Activated CD8-positive, alpha-beta memory T cell treated with anti-CD3 and anti-CD28 coated beads for 1 hour (primary cell): ENCODE results near the gene MINDY4.

Source experiments
- DNase-seq, 2 donors: peaks; one replicate each; pipeline ENCODE4 v3.0.0-alpha.2; 2020; ENCODE audit warnings: low read depth in 1 of 2; ENCODE audit errors: extremely low read depth in 1 of 2

Gene MINDY4

DNA sequence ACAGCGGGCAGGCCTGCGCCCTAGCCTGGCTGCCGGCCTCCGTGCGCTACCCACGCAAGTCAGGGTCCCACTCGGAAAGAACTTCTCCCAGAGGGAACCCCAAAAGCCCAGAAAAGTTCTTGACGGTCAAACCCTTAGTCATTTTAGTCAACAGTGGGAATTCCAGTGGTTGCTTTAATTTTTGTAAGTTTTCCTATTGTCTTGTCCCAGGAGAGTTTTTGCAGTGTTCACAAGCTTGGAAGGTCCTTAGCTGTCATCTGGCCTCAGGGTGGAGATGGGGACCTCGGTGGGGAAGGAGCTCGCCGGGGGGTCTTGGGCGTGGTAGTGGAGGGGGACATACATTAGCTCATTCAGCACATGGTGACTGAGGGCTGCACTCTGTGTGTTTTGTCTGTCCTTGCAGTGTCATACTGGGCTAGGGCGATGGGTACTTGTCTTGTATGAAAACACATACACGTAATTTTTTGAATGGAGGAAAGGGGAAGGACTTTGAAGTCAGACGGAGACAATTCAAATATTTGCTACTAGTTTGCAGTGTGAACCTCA, 736 bp downstream of the MINDY4 start:
- DNase-seq, result no peak

DNA sequence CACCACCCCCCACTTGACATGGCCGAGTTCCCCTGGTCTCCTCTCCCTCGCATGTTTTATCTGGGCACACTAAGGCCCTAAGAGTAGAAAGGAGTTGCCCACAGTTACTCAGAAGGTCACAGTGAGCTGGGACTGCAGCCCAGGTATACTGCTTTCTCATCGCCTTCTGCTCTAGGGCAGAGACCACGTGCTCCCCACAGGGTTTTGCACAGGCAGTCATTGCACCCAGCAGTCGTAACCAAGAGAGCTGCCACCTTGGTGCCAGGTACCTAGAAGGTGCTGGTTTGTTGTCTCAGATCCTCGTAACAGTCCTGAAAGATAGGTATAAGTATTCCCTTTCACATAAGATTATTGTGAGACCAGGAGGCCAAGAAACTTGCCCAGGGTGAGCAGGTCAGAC, 1.8 kb downstream of the MINDY4 start:
- no peak for DNase-seq

DNA sequence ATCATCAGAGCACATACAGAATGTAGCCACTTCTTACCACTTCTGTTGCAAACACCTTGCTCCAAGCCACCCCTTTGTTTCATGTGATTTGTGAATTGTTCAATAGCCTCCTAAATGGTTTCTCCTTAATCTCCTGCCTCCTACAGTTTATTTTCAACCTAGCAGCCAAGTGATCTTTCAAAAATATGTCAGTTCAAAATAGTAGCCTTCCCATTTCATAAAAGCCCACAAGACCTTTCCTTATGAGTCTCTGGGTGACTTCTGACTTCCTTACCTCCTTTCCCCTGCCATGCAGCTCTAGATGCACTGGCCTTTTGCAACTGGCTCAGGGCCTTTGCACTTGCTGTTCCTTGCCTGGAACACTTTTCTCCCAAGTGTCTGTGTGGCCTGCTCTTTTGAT, 4.8 kb downstream of the MINDY4 start:
- DNase-seq, result no peak

DNA sequence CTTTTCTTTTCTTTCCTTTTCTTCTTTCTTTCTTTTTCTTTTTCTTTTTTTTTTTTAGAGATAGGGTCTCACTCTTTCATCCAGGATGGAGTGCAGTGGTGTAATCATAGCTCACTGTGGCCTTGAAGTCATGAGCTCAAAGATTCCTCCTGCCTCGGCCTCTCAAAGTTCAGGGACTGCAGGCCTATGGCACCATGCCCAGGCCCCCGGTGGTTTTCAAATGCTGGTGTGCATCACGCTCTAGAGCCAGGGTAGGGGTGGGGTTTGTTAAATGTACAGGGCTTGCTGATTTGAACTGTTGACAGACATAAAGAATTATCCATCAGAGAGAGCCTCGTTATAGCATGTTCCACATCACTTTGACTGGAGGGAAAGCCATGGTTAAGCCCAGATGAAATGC, 5.8 kb downstream of the MINDY4 start:
- DNase-seq, result no peak

DNA sequence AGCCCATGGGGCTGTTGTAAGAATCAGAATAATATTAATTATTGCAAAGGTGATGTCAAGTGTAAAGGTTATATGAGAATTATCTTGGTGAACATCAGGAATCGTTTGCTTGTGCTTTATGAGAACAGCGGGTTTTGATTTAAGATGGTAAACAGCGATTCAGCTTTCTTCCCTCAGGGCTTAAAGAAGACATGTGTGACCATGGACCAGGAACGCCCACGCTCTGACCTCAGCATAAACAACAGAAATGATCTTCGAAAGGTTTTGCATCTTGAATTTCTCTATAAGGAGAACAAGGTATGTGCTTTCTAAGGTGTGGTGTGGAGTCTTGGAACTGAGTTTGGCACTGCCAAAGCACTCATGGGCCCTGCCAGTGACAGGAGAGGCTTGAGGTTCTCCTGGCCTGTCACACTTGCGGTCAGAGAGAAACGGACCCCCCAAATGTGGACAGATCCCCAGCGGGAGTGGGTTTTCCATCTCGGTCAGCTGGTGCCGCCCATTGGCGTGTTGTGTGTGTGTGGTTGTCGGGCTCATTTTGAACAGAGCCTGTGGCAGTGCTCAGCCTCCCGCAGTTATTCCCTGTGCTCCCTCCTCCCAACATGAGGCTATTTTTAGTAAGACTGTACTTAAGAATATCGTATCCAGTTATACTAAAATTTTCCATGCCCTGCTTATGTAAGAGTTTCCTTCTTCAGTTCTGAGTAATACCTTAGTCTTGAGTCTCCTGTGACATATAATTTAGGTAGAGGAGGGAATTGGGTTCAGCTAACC, 7.2 kb downstream of the MINDY4 start:
- DNase-seq, result no peak

DNA sequence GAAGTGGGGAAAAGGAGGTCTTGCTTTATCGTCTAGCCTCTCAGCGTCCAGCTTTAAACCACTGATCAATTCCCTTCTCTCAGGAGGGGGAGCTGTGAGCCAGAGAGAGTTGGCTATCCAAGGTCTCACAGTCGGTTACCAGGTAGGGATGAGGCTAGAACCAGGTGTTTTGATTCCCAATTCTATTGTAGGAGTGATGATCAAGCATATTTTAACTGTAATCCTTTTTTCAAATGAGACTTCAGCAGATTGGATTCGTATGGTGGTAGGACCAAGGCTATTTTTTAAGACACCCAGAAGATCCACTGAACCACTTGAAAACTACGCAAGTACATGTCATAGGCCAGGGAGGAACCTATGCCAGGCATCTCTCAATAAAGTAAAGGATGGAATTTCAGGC, 8.4 kb downstream of the MINDY4 start:
- DNase-seq, result no peak

DNA sequence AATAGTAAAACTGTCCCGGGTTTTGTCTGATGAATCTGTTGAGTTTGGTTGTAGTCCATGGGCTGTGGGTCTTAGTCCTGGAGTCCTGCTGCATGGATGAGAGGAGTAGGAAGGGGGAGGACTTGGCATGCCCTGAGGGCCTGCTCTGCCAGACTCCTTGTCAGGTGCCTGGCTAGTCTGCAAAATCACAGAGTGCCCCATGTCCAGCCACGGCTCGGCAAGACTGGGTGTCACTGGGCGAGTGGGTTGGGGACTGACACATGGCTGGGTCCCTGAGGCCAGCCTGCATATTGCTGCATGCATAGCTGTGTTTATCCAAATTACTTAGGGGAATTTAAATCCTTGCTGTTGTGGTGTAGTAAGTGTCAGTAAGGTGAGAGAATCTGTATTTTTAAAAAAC, 9.7 kb downstream of the MINDY4 start:
- no peak for DNase-seq

DNA sequence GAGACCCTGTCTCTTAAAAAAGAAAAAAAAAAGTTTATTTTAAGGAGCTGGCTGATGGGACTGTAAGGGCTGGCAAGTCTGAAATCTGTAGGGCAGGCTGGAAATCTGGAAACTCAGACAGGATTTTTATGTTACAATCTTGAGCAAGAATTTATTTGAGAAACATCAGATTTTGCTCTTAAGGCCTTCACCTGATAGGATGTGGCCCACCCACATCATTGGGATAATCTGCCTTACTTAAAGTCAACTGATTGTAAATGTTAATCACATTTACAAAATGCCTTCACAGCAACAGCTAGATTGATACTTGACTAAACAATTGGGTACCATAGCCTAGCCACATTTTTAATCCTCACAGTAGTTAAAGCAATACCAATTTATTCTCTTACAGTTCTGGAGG, 11.5 kb downstream of the MINDY4 start:
- DNase-seq, result no peak

DNA sequence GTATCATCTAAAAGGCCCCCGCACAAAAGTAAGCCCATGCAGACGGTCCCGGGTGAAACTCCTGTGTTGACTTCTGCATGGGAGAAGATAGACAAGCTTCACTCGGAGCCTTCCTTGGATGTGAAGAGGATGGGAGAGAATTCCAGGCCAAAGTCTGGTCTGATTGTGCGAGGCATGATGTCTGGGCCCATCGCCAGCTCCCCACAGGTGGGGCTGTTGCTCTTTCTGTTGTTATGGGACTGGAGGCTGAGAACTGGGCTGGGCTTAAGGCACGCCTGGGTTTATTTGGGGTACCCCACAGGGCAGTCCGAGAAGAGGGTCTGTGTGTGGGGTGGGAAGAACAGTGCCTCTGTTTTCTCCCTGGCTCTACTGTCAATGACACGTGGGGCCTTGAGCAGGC, 14.6 kb downstream of the MINDY4 start:
- DNase-seq, result no peak

DNA sequence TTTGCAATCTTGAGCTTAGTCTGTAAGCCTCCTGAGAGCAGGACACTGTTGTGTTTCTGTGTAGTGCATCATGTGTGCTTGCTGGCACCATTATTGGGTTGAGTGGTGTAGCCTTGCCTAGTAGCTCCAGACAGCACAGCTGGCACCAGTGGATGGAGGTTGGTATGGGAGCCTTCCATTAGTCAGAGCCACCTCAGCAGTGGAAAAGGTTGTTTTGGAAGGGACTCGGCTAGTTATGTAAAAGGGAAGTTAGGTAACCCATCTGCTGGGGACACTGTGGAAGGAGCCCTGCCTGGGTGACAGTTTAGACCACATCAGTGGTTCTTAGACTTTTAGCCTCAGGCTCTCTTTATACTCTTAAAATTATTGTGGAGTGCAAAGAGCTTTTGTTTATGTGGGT, 16.3 kb downstream of the MINDY4 start:
- DNase-seq, result no peak

DNA sequence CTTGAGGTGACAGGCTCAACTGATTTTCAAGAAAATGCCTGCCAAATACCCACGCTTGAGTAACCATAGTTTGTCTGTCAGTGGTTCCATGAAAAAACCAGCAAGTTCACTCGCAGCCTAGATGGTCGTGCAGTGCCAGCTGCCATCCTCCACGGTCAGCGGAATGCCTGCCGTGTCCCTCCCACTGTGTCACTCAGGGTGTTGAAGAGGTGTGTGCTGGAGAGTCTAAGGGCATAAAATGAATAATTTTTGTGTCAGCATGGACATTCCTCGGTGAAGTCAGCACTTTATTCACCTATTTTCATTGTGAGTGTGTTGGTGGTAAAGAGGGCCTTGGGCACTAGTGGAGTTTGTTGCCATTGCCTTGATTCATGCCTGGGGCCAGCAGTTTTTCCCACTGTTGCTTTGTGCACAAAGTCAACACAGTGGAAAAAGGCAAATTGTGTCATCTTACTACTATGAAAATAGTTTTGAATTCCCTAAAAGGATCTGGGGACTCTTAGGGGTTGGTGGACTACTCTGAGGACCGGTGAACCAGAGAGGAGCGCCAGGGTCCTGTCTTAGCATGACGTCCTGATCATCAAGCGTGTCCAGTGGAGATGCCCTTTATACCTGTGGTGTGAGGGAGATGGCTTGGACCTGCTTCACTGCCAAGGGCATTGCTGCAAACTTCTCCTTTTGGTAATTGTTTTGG, 17.6 kb downstream of the MINDY4 start:
- no peak for DNase-seq

DNA sequence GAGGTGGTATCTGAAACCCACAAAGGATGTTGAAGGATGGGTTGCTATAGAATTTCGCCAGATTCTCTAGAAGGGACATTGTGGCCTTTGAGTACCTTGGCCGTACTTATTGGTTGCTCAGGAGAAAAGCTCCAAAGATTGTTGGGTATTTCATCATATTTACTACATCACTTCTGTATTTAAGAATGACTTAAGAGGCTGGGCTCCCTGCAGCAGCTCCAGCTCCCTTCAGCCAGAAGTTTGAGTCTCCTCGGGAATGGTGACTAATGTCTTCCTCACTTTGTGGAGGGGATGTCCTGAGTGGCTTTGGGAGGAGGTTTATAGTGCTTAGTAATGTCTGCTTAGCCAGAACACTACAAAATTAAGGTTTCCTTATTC, 18.1 kb downstream of the MINDY4 start:
- no peak for DNase-seq

DNA sequence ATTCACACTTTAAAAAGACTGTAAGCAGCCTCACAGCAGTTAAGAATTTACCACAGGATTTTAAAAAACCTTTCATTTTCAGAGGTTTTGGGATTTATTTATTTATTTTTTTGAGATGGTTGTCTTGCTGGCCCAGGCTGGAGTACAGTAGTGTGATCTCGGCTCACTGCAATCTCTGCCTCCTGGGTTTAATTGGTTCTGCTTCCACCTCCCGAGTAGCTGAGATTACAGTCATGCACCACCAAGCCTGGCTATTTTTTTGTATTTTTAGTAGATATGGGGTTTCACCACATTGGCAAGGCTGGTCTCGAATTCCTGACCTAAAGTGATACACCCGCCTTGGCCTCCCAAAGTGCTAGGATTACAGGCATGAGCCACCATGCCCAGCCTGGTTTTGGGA, 19.1 kb downstream of the MINDY4 start:
- DNase-seq, result no peak

DNA sequence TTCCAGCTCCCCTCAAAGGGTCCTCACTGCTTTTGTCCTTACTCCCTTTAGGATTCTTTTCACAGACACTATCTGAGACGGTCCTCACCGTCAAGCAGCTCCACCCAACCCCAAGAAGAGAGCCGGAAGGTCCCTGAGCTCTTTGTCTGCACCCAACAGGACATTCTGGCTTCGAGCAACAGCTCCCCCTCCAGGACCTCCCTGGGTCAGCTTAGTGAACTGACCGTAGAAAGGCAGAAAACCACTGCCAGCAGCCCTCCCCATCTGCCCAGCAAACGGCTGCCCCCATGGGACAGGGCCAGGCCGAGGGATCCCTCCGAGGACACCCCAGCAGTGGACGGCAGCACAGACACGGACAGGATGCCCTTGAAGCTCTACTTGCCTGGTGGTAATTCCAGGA, 19.9 kb downstream of the MINDY4 start:
- DNase-seq, result no peak

DNA sequence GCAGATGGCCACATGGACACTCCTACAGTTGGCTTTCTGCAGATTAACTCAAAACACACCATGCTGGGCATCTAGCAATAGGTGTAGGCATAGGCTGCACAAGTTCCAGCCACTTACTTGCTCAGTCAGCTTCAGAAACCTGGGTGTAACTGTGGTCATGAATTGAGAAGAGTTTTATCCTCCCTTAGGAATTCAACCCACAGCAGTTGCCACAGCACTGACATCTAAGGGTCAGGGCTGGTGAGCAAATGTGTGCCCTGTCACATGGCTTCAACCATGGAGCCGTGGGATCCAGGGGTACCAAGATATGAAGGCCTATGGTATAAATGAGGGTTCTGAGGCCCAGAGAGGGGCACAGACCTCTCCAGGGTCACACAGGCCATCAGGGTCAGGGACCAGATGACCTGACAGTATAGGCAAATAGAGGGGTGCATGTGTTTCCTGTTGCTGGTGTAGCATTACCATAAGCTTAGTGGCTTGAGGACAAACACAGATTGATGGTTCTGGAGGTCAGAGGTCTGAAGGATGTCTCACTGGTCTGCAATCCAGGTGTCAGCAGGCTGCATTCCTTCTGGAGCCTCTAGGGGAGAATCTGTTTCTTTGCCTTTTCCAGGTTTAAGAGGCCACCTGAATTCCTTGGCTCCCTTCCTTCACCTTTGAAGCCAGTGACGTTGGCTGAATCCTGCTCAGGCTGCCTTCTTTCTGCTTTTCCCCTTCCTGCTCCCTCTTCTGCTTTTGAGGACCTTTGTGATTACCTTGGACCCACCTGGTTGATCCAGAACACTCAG, 24.1 kb downstream of the MINDY4 start:
- DNase-seq, result no peak

DNA sequence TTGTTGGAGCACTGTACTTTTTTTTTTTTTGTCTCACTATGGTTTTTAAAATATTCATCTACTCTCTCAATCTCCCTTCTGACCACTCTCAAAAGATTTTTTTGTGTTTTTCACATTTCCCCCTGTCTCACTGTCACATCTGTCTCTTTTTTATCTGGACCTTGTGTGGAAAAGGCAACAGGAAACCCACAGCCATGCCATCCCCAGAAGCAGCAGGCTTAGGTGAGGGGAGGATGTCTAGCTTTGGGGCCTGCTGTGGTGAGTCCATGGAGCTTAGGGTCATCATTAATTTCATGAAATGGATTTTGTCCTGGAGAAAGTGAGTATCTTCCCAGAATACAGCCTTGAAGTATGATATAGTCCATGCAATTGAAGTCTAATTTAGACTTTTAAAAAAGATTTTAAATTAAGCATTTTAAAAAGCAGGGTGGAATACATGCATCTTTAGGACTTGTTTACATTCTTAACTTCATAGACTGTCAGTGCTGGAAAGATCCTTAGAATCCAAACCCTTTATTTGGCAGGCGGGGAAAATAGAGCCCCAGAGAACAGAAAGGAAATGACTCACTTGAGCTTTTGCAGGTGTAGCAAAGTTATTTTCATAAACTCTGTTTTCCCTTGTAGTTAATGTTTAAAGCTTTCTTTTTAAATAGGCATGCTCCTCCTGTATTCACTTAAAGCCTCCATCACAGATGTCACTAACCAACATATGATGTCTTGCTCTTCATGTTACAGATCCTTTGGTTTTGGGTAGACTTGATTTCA, 25.1 kb downstream of the MINDY4 start:
- DNase-seq, result no peak

DNA sequence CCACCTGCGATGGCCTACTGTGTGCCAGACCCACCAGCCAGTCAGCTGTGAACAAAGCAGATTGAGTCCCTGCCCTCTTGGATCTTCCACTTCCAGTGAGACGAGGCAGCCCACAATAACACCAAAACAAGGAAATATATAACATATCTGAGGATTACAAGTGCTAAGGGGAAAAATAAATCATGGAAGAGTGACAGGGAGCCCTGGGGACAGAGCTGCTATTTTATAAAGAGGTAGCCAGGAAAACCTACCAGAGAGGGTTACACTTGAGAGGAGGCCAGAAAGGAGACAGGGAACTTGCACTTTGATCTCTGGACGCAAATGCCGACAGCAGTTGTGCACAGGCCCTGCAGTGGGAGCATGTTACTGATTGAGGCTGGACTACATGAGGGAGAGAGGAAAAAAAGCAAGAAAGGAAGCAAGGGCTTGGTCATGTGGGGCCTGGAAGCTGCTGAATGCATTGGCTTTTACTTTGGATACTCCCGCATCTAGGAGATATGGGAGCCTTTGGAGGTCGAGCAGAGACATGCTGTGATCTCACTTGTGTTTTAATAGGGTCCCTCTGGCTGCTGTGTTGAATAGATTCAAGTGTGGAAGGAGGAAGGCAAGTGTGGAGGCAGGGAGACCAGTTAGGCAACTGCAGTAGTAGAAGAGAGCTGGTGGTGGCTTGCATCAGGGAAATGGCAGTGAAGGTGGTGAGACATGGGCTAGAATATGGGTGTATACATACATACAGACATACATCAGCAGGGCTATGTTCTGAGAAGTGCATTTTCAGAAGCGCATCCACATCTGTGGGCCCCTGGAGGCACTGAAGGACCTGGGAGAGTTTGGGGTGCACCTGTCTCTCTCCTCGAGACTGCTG, 26.2 kb downstream of the MINDY4 start:
- DNase-seq, result no peak

DNA sequence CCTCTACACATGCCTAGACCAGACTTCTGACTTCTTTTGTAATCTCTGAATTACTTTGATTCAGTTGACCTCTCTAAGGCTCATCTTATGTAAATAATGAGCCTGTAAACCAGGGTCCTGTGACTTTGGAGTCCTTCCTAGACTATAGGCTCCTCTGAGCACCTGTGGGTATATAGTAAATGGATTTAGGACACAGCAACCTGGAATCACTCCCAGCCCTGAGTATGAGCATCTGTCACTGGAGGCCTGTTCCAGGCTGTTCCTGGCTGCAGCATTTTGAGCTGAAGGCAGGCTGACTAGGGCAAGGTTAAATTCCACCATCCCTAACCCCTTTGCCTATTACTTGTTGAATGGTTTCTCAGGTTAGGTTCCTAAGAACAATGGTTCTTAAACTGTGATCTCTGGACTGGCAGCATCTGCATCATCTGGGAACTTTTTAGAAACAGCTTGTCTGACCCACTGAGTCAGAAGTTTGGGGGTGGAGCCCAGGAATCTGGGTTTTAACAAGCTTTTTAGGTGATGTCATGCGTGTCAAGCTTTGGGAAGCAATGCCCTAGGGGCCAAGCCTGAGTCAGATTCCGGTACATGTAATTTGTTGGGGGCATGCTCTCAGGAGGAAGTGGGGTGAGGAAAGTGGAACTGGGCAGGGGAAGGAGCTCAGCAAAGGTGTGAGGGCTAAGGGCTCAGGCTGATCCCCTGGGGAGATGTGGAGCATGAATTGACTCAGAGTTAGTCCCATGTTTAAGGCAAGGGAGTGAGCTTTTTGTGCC, 28.2 kb downstream of the MINDY4 start:
- no peak for DNase-seq

DNA sequence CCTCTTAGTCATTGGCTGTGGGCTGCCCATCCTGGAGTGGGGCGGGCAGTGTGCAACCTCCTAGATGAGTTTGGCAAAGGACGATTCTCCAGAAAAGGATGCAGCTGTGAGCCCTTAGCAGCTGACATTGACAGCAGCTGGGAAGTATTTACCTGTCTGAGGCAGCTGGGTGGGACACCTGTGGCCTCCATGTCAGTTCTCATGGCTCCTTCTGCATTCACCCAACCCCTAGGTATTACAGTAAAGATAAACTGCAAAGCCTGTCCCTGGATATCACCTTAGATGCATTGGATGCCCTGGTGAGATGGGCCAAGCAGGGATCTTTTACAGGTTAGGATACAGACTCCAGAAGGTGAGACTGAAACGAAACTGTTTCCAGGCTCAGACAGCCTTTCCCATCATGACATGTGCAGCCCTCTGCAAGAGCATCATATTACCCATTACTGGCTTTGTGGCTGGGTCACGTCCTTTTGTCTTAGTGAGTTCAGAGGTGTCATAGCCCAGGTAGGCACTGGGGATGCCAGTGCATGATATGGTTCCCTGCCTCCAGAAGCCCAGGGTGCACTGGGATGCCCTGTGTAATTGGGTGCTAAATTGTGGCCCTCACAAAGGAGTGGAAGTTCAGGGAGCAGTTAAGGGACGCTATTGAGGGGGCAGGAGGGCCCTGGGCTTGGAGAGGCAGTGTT, 28.9 kb downstream of the MINDY4 start:
- DNase-seq, result no peak
